ENCODE data around the gene SEMA6D.

Gene SEMA6D

DNA sequence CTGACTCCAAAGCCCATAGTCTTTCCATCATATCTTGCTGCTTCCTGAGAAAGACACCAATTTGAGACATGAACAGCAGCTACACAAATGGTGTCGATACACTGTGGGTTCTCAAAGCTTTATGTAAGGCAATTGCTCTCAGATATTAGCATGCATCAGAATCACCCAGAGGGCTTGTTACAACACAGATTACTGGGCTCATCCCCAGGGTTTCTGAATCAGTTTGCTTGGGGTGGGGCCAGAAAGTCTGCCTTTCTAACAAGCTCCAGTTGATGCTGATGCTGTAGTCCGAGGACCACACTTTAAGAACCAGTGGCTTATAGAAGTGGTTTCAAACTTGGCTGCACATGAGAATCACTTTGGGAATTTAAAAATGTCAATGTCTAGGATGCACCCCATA is 86.5 kb downstream of the SEMA6D start:
- Histone ChIP-seq H3K9ac (ENCODE audit: low read length) (no peak overlapping the region), H3K36me3 (replicated peaks; ENCODE audit: insufficient read depth, low read length) (no peaks in the 10 kb centered on the region), H3K9me3 (replicated peaks; ENCODE audit: insufficient read depth, low read length) (no peaks in the 10 kb centered on the region), H3K9me2 (replicated peaks; ENCODE audit: insufficient read depth, low read length) (no peaks in the 10 kb centered on the region), H3K27me3 (replicated peaks; ENCODE audit: insufficient read depth, low read length) (no peaks in the 10 kb centered on the region), H4K20me1 (ENCODE audit: insufficient read depth, low read length) (no peaks in the 10 kb centered on the region), H3K79me2 (ENCODE audit: low read length) (no peaks in the 10 kb centered on the region), H3K4me1 (ENCODE audit: low read length) (no peaks in the 10 kb centered on the region), H2AFZ (ENCODE audit: low read length) (no peak overlapping the region), H3F3A (ENCODE audit: insufficient read depth, low read length) (no peaks in the 10 kb centered on the region), H3K4me2 (ENCODE audit: low read depth, low read length) (no peak overlapping the region), H3K4me3 (ENCODE audit: low read length) (no peak overlapping the region), H3K27ac (ENCODE audit: low read length) (no peak overlapping the region)
- no peak for DNase-seq
- TF ChIP-seq EZH2phosphoT487 (IDR thresholded peaks at IDR 0.05; ENCODE audit: low read length), result no peak
- no peak for TF ChIP-seq EZH2 (optimal IDR thresholded peaks at IDR 0.05; ENCODE audit: low read depth, low read length)
- TF ChIP-seq, protein P1, sequence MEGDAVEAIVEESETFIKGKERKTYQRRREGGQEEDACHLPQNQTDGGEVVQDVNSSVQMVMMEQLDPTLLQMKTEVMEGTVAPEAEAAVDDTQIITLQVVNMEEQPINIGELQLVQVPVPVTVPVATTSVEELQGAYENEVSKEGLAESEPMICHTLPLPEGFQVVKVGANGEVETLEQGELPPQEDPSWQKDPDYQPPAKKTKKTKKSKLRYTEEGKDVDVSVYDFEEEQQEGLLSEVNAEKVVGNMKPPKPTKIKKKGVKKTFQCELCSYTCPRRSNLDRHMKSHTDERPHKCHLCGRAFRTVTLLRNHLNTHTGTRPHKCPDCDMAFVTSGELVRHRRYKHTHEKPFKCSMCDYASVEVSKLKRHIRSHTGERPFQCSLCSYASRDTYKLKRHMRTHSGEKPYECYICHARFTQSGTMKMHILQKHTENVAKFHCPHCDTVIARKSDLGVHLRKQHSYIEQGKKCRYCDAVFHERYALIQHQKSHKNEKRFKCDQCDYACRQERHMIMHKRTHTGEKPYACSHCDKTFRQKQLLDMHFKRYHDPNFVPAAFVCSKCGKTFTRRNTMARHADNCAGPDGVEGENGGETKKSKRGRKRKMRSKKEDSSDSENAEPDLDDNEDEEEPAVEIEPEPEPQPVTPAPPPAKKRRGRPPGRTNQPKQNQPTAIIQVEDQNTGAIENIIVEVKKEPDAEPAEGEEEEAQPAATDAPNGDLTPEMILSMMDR (IDR thresholded peaks at IDR 0.05; ENCODE audit: low read length), result no peak

DNA sequence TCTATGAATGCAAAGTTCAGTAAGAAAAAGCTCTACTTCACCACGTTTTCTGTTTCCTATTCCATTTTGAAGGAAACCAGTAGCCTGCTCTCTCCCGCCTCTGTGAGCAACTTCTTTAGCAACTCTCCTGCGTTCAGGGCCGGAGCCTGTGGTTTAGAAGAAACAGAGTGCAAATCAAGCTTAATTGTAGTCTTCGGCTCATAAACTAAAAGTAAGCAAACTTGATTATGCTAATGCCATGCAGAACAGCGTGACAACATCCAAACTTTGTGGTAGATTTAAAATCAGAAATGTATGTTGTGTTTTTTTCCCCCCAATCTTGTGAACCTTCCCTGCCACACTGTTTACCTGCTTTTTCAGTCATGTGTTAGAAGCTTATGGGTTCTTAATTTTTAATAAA is 87.4 kb downstream of the SEMA6D start:
- no peak overlapping the region for H2AFZ ChIP-seq (ENCODE audit: low read length)
- DNase-seq, result no peak
- TF ChIP-seq, protein P1 (IDR thresholded peaks at IDR 0.05; ENCODE audit: low read length), result no peak

DNA sequence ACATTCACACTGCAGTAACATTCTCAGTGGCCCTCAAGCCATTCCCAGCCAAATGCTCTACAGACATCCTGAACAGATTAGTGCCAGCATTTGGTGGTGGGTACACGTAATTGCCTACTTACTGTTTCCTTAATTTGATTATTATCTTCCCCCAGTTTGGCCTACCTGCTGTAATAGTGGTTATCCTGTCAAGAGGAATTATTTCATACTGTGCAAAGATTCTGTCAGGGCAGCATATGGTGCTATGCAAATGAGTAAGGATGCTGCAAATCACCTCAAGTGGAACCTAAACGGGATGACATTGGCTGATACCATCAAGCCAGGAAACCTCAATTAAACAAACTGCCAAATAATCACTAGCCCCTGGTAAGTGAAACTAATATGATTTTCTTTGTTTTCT is 88.7 kb downstream of the SEMA6D start:
- no peak overlapping the region for H3K27ac ChIP-seq (ENCODE audit: low read length)
- H4K20me1 ChIP-seq (ENCODE audit: insufficient read depth, low read length), result no peaks in the 10 kb centered on the region
- H3K9ac ChIP-seq (ENCODE audit: low read length), result no peak overlapping the region
- TF ChIP-seq, protein P1 (IDR thresholded peaks at IDR 0.05; ENCODE audit: low read length), result no peak
- H3K9me3 ChIP-seq (replicated peaks; ENCODE audit: insufficient read depth, low read length), result no peaks in the 10 kb centered on the region
- no peaks in the 10 kb centered on the region for H3K79me2 ChIP-seq (ENCODE audit: low read length)
- no peaks in the 10 kb centered on the region for H3F3A ChIP-seq (ENCODE audit: insufficient read depth, low read length)
- no peak overlapping the region for H2AFZ ChIP-seq (ENCODE audit: low read length)
- no peak for DNase-seq
- H3K36me3 ChIP-seq (replicated peaks; ENCODE audit: insufficient read depth, low read length), result no peaks in the 10 kb centered on the region
- H3K9me2 ChIP-seq (replicated peaks; ENCODE audit: insufficient read depth, low read length), result no peaks in the 10 kb centered on the region
- H3K4me3 ChIP-seq (ENCODE audit: low read length), result no peak overlapping the region
- no peaks in the 10 kb centered on the region for H3K27me3 ChIP-seq (replicated peaks; ENCODE audit: insufficient read depth, low read length)
- no peak overlapping the region for H3K4me2 ChIP-seq (ENCODE audit: low read depth, low read length)
- H3K4me1 ChIP-seq (ENCODE audit: low read length), result no peaks in the 10 kb centered on the region

More for the DNA sequence above, 87.4 kb downstream of the SEMA6D start:
- Histone ChIP-seq H3K9me2 (replicated peaks; ENCODE audit: insufficient read depth, low read length) (no peaks in the 10 kb centered on the region), H3K9ac (ENCODE audit: low read length) (no peak overlapping the region), H3K79me2 (ENCODE audit: low read length) (no peaks in the 10 kb centered on the region), H3K36me3 (replicated peaks; ENCODE audit: insufficient read depth, low read length) (no peaks in the 10 kb centered on the region), H3K4me3 (ENCODE audit: low read length) (no peak overlapping the region), H3K9me3 (replicated peaks; ENCODE audit: insufficient read depth, low read length) (no peaks in the 10 kb centered on the region), H3K27me3 (replicated peaks; ENCODE audit: insufficient read depth, low read length) (no peaks in the 10 kb centered on the region), H3K27ac (ENCODE audit: low read length) (no peak overlapping the region), H3K4me2 (ENCODE audit: low read depth, low read length) (no peak overlapping the region), H4K20me1 (ENCODE audit: insufficient read depth, low read length) (no peaks in the 10 kb centered on the region), H3F3A (ENCODE audit: insufficient read depth, low read length) (no peaks in the 10 kb centered on the region), H3K4me1 (ENCODE audit: low read length) (no peaks in the 10 kb centered on the region)

DNA sequence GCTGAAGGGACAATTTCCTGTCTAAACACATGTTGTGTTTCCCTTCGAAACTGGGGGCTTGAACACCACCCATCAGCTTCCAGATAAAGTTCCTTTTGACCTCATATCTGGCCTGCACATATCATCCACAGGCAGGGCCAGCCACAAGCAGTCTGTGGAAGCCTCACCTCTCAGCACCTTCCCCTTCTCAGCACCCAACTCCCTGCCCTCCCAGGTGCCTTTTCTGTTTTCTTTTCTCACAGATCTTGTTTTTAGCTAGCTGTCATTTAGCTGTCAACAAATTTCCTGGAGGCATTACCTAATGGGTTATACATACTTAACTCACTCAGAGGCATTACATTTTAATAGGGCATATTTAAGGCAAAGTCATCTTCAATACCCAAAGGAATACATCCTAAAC is 93.9 kb downstream of the SEMA6D start:
- H3K9me2 ChIP-seq (replicated peaks; ENCODE audit: insufficient read depth, low read length), result no peaks in the 10 kb centered on the region
- H3K9me3 ChIP-seq (replicated peaks; ENCODE audit: insufficient read depth, low read length), result no peaks in the 10 kb centered on the region
- H3K27me3 ChIP-seq (replicated peaks; ENCODE audit: insufficient read depth, low read length), result no peaks in the 10 kb centered on the region
- no peak overlapping the region for H3K27ac ChIP-seq (ENCODE audit: low read length)
- no peaks in the 10 kb centered on the region for H3K36me3 ChIP-seq (replicated peaks; ENCODE audit: insufficient read depth, low read length)
- peaks cover 20% of the 10 kb centered on the region for H3K4me1 ChIP-seq (ENCODE audit: low read length)
- no peaks in the 10 kb centered on the region for H4K20me1 ChIP-seq (ENCODE audit: insufficient read depth, low read length)
- no peak overlapping the region for H2AFZ ChIP-seq (ENCODE audit: low read length)
- H3F3A ChIP-seq (ENCODE audit: insufficient read depth, low read length), result no peaks in the 10 kb centered on the region
- TF ChIP-seq EZH2 (optimal IDR thresholded peaks at IDR 0.05; ENCODE audit: low read depth, low read length) (no peak), EZH2phosphoT487 (IDR thresholded peaks at IDR 0.05; ENCODE audit: low read length) (no peak)
- TF ChIP-seq, protein P1 (IDR thresholded peaks at IDR 0.05; ENCODE audit: low read length), result no peak
- no peak overlapping the region for H3K4me3 ChIP-seq (ENCODE audit: low read length)
- no peak for DNase-seq
- H3K79me2 ChIP-seq (ENCODE audit: low read length), result no peaks in the 10 kb centered on the region
- H3K4me2 ChIP-seq (ENCODE audit: low read depth, low read length), result no peak overlapping the region
- H3K9ac ChIP-seq (ENCODE audit: low read length), result no peak overlapping the region

Measured in MM.1S (cell line).